Cerebellar nuclear complex (tissue), 1 donor: ENCODE measurements around the gene CEP295NL.
A peak's percentile ranks its signal among the peaks of the same experiment; 100 is the strongest.
"Not testable (repeated sequence)": the region's sequence is repeated elsewhere in the genome, so short reads cannot be mapped to it uniquely, and the experiment has no call there.

Source experiments
- DNase-seq, 2 experiments: peaks; one replicate each; lab custom pipeline; 2025; lab: John Stamatoyannopoulos, UW

The CEP295NL gene

GRCh38 chr17:78886954-78887353 lies 16.0 kb downstream of the CEP295NL start:
- no peak for DNase-seq

DNA sequence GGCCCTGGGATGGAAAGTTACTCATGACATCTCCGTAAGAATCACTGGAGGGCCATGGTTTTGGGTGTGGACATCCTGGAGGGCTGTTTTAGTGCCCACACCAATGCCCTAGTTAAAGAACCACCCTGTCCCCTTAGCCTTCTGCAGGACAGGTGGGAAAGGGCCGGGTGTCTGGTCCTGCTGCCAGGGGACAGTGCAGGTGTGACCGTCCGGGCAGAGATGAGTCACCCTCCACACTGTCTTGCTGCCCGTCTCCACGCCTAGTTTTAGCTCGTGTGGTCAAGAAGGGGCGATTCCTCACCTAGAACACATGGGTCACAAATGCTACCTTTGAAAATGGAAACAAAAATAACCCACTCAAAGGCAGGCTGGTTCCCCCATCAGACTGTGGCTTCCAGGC lies 17.0 kb downstream of the CEP295NL start:
- DNase-seq = no peak

- no peak for DNase-seq
Observed at GRCh38 chr17:78884876-78885667, 17.9 kb downstream of the CEP295NL start.

DNA sequence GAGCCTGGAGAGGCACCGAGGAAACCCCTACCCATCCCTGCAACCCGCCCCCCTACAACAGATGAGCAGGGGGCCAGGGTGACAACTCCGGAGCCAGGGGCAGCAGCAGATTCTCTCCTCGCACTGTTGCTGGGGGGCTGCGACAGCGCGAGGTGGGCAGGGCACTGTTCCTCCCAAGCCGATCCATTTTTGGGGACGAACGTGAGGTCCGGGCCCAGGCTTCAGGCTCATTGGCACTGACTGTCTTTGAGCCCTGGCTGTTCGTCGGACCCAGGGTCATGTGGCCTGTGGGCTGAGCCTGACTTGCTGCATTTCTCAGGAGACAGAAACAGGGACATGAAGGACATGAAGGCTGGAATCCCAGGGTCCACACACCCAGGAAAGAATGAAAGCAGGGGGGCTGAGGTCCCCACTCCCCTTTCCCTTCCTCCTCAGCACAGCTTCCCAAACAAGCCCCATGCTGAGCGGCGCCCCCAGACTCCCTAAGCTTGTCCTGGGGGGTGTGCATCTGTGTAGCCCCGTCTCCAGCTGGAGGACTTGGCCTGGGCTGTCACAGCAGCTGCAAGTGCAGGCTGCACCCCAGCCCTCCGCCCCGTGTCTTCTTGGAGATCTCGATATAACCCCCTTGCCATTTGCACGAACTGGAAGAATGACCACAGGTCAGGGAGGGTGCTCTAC lies 18.7 kb downstream of the CEP295NL start:
- no peak for DNase-seq

DNA sequence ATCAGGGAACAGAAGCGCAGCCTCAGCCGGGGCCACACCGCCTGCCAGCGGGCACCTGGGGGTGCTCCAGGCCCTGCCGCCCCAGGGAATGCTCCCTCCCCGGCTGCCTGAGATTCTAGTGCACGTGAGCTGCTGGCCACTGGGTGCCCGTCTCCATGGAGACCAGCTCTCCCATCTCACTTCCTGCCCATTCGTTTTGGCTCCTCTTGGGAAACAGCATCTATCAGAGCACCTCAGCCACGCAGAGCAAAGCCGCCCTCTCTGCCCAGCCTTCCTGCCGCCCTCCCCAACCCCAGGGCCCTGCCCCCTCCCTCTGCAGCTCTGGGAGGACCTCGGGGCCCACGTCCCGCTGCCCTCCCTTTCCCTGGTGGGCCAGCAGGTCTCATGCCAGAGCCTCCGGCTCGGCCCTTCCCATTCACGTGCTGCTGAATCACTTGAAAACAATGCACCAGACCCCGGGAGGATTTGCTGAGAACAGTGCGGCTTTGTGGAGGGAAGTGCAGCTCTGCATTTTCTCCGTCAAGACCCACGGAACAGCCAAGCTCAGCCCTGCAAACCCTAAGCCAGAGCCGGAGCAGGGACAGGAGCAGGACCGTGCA lies 19.4 kb downstream of the CEP295NL start:
- no peak for DNase-seq

DNA sequence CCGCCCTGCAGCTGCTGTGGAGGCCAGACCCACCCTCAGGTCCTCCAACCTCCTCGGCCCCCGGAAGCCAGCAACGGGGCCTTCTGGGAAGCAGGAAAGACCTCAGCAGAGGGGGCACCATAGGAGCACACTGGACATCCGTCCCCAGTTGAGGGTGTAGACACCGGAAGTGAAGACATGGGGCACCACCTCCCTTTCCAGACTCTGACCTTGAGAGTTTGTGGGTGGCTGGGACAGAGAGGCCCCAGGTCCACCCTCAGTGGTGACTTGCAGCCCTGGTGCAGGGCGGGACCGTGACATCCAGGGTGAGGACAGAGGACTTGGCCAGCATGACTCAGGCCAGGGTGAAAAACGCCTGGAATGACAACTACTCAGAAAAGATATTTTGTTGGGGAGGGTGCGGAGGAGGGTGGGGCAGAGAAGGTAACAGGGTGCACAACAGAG lies 19.9 kb downstream of the CEP295NL start:
- DNase-seq = no peak

GRCh38 chr17:78882540-78883088 lies 20.4 kb downstream of the CEP295NL start:
- no peak for DNase-seq

GRCh38 chr17:78879635-78880186 lies 23.3 kb downstream of the CEP295NL start:
- no peak for DNase-seq

GRCh38 chr17:78878871-78879527 lies 24.0 kb downstream of the CEP295NL start:
- no peak for DNase-seq

DNA sequence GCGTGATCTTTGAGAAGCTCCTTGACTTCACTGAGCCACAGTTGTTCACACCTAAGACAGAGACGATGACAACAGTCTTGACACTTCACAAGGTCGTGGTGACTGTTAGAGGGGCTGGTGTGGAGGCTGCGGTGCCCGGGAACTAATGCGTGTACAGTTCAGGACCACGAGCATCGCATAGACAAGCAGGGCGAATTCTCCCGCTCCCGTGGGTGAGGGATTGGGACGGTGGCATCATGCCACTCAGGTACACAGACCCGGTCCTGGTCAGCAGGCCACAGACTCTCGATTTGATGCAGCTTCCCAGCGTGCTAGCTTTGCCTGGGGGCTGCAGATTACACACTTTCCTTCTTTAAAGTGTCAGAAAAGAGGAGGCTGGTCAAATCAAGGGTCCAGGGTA lies 24.7 kb downstream of the CEP295NL start:
- no peak for DNase-seq

- not testable (repeated sequence) for DNase-seq
Observed at GRCh38 chr17:78876954-78877517, 26.0 kb downstream of the CEP295NL start.

DNA sequence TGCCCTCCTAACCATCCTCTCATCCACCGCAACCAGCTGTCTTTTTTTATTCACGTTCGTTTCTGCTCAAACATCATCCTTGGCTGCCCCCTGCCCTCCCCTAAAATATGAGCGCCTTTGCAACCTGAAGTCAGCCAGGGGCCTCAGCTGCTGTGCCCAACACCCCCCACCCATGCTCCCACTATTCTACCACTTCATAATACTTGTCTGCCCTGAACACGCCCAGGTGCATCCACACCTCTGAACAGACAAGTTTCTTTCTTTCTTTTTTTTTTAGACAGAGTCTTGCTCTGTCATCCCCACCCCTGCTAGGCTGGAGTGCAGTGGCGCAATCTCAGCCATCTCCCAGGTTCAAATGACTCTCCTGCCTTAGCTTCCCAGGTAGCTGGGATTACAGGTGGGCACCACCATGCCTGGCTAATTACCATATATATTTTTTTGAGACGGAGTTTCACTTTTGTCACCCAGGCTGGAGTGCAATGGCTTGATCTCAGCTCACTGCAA lies 26.9 kb downstream of the CEP295NL start:
- DNase-seq = no peak

GRCh38 chr17:78875363-78876093 lies 27.5 kb downstream of the CEP295NL start:
- no peak for DNase-seq

DNA sequence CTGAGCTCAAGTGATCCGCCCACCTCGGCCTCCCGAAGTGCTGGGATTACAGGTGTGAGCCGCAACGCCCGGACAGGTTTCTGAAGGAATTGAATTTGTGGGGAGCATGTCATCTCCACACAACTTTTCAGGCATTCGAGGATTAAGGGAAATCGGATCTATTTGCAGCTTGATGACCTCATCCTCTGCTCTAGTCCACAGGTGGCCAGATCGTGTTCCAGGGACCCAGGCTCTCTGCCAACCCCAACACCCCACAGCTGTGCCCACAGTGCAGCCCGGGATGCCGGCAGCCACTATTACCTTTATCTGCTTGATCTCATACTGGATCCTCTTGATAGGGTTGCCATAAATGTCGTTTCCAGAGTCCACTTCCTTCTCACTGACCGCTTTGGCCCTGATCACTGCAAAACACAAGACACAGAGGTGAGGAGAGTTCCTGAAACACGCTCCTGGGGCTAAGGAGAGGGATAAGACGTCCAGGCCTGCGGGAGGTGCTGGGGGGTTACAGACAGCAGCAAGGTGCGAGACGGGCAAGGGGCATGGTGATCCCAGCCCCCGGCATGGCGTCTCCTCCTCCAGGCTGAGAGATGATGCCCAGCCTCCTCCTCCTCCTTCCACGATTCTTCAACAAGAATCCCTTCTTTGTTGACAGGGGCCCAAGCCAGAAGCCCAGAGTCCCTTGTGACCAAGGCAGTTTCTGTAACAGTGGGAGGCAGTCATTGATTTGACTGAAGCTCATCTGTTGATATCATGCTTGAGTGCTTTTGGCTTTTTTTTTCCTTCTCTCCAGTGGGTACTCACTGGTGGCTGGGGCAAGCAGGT lies 29.3 kb downstream of the CEP295NL start:
- no peak for DNase-seq

DNA sequence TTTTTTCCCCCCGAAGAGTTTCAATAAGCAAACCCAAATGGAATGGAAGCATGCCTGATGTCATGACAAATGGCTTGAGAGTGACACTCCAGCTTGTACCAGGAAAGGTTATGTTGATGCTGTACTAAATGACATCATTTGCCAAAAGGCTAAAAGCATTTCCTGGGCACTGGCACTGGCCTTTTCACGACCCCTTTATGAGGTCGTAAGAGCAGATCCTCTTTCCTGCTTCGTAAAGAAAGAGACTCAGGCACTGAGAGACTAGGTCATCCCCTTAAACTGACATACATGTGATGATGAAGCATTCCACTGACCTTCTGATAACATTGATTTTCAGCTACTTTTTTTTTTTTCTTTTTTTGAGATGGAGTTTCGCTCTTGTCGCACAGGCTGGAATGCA lies 30.5 kb downstream of the CEP295NL start:
- DNase-seq = no peak

- DNase-seq = no peak
Observed at GRCh38 chr17:78870621-78871020, 32.4 kb downstream of the CEP295NL start.

- DNase-seq = no peak
Observed at GRCh38 chr17:78868391-78868790, 34.6 kb downstream of the CEP295NL start.

GRCh38 chr17:78867046-78867445 lies 36.0 kb downstream of the CEP295NL start:
- DNase-seq = not testable (repeated sequence)

GRCh38 chr17:78865682-78866390 lies 37.2 kb downstream of the CEP295NL start:
- DNase-seq = peak in 1 of 2 experiments; percentile 73
